Neutrophil (primary cell): ENCODE data around the gene KCNIP1.

Source experiments
- H3K27ac ChIP-seq: fragments of 200-600 bp; sonication (generic); 2 replicates; pipeline ENCODE4 v1.5.1; 2016; ENCODE audit warnings: mild to moderate bottlenecking, moderate library complexity
- H3K27me3 ChIP-seq: fragments of 200-600 bp; sonication (generic); 2 replicates; pipeline ENCODE4 v1.6.0; 2016; ENCODE audit warnings: mild to moderate bottlenecking
- H3K36me3 ChIP-seq: fragments of 200-600 bp; sonication (generic); 2 replicates; pipeline ENCODE4 v1.5.1; 2017
- H3K4me1 ChIP-seq, 2 experiments: fragments of 200-600 bp in 1 of 2; sonication (generic) in 1 of 2; 1 replicate in 1 of 2; 2 replicates in 1 of 2; pipeline versions ENCODE4 v1.5.1 to v1.6.1; 2013 to 2016; ENCODE audit warnings: low read depth in 1 of 2, low read length in 1 of 2, mild to moderate bottlenecking in 1 of 2, moderate library complexity in 1 of 2; ENCODE audit not compliant: control insufficient read depth in 1 of 2, insufficient read depth in 1 of 2
- H3K4me3 ChIP-seq, 2 experiments: fragments of 200-600 bp in 1 of 2; sonication (generic) in 1 of 2; 1 replicate in 1 of 2; 2 replicates in 1 of 2; pipeline ENCODE4 v1.5.1; 2013 to 2016; ENCODE audit warnings: low read depth in 1 of 2, low read length in 1 of 2, mild to moderate bottlenecking in 1 of 2, moderate library complexity in 1 of 2
- H3K9me3 ChIP-seq: fragments of 200-600 bp; sonication (generic); 2 replicates; pipeline ENCODE4 v1.5.1; 2016
- TF ChIP-seq, protein P1 (sequence below): fragments of 200-600 bp; sonication (generic); IDR thresholded peaks from 2 replicates; pipeline ENCODE4 v1.5.1; 2016; ENCODE audit warnings: antibody characterized with exemption

KCNIP1 gene

DNA sequence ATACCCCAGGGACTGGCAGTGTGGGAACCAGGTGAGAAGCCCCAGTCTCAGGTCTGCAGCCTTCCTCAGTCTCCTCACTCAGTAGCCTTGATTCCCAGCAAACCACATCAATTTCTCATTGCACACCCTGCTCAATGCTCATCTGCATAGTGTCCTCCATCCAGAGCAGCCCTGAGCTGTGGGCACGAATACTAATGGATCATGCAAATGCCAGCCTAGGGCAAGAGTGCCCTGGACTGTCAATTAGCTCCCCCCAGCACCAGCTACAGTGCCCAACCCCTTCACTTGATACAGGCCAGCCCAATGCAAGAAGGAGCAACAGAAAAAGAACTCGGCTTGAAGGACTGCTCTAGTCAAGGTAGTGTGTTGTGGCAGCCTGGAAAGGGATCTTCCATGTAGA lies 9.8 kb upstream of the KCNIP1 start:
- Histone ChIP-seq H3K4me3 (no peak overlapping the region), H3K27me3 (peaks cover 60% of the 10 kb centered on the region), H3K36me3 (no peaks in the 10 kb centered on the region), H3K9me3 (no peaks in the 10 kb centered on the region), H3K27ac (no peak overlapping the region), H3K4me1 (peaks cover 12 to 13% of the 10 kb centered on the region in 2 experiments)
- TF ChIP-seq, protein P1, sequence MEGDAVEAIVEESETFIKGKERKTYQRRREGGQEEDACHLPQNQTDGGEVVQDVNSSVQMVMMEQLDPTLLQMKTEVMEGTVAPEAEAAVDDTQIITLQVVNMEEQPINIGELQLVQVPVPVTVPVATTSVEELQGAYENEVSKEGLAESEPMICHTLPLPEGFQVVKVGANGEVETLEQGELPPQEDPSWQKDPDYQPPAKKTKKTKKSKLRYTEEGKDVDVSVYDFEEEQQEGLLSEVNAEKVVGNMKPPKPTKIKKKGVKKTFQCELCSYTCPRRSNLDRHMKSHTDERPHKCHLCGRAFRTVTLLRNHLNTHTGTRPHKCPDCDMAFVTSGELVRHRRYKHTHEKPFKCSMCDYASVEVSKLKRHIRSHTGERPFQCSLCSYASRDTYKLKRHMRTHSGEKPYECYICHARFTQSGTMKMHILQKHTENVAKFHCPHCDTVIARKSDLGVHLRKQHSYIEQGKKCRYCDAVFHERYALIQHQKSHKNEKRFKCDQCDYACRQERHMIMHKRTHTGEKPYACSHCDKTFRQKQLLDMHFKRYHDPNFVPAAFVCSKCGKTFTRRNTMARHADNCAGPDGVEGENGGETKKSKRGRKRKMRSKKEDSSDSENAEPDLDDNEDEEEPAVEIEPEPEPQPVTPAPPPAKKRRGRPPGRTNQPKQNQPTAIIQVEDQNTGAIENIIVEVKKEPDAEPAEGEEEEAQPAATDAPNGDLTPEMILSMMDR: no peak

DNA sequence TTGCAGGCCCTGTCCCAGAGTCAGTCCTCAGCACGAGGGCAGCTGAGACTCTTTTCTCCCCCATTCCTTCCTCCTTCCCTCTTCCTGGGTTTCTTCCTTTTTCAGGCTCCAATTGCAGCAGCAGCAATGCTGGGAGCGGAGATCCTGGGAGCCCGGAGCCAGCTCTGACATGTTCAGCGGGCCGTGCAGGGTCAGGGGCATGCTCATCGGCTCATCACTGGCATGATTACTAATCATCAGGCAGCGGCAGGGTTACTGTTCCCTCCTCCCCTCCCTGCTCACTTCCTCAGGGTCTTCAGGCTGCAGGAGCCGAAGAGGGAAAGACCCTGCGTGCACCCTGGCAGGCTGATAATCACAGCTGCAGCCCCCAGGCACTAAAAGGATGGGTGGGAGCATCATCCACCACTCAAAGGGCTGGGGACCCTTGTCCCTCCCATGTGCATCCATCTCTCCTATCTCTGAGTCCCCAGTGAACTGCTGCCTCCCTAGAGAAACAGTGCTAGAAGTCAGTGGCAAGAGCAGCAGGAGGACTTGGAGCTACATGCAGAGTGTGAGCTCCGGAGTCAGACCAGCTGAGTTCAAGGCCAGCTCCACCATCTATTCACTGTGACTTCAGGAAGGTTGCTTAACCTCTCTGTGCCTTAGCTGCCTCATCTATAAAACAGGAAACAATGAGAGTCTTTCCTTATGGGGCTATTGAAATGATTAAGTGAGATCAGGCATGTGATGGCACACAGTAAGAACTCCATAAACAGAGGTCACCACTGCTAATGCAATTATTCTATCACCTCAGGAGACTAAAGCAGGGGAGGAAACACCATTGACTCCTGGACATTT lies 7.8 kb upstream of the KCNIP1 start:
- H3K9me3 ChIP-seq: no peaks in the 10 kb centered on the region
- no peak overlapping the region for H3K4me3 ChIP-seq
- H3K27me3 ChIP-seq: peaks cover 60% of the 10 kb centered on the region
- H3K36me3 ChIP-seq: no peaks in the 10 kb centered on the region
- TF ChIP-seq, protein P1: no peak
- no peak overlapping the region for H3K27ac ChIP-seq
- H3K4me1 ChIP-seq: peaks cover 10 to 14% of the 10 kb centered on the region in 2 experiments

DNA sequence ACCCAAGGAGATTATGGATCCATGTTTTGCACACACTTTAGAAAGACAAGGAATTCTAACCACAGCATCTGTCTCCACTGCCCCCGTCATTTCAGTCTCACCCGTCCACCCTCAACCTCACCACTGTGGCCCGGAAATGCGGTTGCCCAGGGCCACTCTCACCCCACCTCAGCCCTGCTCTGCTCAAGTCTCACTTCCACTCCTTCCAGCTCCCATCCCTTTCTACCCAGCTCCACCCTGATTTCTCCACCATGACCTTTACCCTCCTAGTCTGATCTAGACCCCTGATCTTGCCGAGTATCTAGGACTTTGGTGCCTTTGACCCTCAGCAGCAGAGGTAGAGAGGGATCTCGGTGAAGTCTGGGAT lies 7.2 kb upstream of the KCNIP1 start:
- H3K27me3 ChIP-seq: peaks cover 60% of the 10 kb centered on the region
- H3K4me3 ChIP-seq: no peak overlapping the region
- H3K36me3 ChIP-seq: no peaks in the 10 kb centered on the region
- H3K27ac ChIP-seq: no peak overlapping the region
- H3K4me1 ChIP-seq: peaks cover 7 to 11% of the 10 kb centered on the region in 2 experiments
- TF ChIP-seq, protein P1: no peak
- H3K9me3 ChIP-seq: no peaks in the 10 kb centered on the region

DNA sequence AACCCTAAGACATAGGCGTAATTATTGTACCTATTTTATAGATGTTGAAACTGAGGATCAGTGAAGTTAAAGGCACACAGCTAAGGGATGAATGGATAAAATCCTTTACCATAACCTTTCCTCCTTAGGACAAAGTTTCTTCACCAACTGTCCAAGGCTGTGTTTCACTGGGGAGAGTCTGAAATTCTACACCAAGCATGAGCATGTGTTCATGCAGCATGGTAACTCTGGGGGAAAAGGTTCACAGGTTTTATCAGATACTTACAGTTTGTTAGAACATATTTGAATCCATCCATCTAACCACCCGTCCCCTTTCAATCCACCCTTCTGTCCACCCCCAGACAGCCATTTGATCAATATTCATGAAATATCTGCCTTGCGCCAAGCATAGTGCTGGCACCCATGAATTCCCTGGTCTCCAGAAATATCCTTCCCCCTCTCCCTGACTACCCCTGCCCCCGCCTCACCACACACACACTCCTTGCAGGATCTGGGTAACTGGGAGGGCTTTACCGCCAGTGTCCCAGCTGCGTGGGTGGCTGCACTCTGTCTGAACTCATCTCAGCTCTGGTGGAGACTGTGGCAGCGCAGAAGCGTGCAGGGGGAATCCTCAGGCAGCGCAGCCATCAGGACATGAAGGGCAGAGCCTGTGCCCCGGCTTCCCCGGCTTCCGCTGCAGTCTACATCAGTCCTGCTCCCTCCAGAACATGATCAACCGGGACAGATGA lies 6.3 kb upstream of the KCNIP1 start:
- Histone ChIP-seq H3K27ac (no peak overlapping the region), H3K4me3 (no peak overlapping the region), H3K27me3 (peaks cover 65% of the 10 kb centered on the region), H3K4me1 (peaks cover 11 to 16% of the 10 kb centered on the region in 2 experiments), H3K36me3 (no peaks in the 10 kb centered on the region), H3K9me3 (no peaks in the 10 kb centered on the region)
- TF ChIP-seq, protein P1: no peak

DNA sequence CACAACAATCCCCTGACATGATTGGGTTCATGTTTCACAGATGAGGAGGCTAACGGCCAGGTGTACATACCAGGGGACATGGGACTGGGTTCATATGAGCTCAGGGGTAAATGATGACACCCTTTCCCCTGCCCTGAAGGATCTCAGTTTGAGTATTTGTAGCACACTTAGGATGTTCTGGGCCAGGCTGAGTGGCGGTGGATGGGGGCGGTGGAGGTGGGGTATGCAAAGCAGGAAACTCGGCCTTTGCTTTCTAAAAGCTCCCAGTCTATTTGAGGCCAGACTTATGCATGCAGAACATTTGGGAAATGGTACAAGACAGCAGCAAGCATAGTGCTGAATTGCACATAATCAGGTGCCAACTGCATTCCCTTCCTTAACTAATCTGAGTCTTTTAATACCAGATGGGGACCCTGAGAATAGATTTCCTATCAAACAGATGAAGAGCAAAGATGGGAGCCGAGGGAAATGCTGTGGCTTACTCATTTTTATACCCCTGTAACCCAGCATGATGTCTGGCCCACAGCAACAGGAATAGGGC lies 4.9 kb upstream of the KCNIP1 start:
- TF ChIP-seq, protein P1: no peak
- no peaks in the 10 kb centered on the region for H3K36me3 ChIP-seq
- no peak overlapping the region for H3K27ac ChIP-seq
- peaks cover 15 to 20% of the 10 kb centered on the region in 2 experiments for H3K4me1 ChIP-seq
- peaks cover 68% of the 10 kb centered on the region for H3K27me3 ChIP-seq
- H3K4me3 ChIP-seq: no peak overlapping the region
- no peaks in the 10 kb centered on the region for H3K9me3 ChIP-seq
